T-helper 1 cell (primary cell): ENCODE results near the gene HELLS.
"Not testable (repeated sequence)": the region's sequence is repeated elsewhere in the genome, so short reads cannot be mapped to it uniquely, and the experiment has no call there.

Experiments used
- DNase-seq, 5 donors: peaks; one replicate each; pipeline ENCODE4 v3.0.0-alpha.2; 2012 to 2020
- total RNA-seq, 4 donors: gene quantifications; one replicate each; lab custom pipeline; 2026; lab: John Stamatoyannopoulos, UW

The HELLS gene
- 17.8 to 35.7 (median 20.4) reads per million in 4 donors for total RNA-seq

DNA sequence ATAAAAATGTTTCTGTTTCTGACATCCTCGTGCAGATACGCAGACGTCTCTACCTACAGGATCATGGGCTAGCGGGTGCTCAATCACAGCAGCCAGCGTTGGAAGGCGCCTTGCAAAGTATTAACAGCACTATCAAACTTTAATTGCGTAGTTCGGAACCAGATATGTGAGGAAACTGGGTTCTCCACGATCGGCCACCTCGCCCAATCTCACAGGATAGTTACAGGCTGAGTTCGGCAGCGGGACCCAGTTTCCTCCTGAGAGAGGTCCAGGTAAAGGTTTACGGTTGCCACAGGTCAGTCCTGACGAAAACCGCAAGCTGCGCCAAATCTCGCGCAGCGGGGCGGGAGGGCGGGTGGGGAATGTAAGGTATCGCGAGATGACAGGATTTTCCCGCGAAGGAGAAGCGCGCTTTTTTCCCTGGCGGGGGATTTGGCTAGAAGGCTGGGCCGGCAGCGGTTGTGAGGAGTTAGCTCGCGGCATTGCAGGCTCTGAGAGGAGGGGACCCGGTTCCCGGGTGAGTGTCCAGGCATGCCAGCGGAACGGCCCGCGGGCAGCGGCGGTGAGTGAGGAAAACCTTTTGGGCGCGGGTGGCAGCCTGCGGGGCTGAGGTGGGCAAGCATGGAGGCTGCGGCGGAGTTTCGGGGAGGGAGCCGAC, at the start of gene HELLS:
HELLS (plus strand) TSS at position 398 of the 658 bp plus-strand sequence; CDS start at position 532, 134 bp downstream.
- DNase-seq = peak; percentile 42 to 88 (median 58)

DNA sequence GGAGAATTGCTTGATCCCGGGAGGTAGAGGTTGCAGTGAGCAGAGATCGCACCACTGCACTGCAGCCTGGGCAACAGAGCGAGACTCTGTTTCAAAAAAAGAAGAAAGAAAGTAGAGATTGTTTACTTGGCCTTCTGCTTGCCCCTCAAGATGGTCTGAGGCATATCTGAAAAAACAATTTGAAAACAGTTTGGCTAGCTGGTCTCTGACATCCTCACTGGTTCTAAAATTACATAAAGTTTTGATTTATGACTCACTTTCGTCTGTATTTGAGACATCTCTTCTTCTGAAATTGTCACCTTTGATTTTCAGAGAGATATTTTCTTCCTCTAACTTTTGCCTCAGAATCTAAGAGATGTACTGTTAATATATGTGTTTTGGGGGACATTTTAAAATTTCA, 49.6 kb upstream of the HELLS start:
- no peak for DNase-seq

DNA sequence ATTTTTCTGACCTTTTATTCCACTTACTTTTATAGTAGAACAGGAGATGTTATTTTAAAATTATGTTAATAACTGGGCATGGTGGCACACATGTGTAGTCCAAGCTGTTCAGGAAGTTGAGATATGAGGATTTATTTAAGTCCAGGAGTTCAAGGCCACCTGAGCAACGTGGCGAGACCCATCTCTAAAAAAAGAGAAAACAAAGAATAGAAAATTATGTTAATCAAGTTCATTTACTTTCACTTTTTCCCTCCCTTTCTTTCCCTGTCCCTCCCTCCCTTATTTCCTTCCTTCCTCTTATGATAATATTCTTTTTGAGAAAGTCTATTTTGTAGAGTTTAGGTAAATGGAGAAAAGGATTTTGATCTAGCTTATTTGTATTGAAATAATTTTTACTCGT, 48.9 kb upstream of the HELLS start:
- DNase-seq = no peak

DNA sequence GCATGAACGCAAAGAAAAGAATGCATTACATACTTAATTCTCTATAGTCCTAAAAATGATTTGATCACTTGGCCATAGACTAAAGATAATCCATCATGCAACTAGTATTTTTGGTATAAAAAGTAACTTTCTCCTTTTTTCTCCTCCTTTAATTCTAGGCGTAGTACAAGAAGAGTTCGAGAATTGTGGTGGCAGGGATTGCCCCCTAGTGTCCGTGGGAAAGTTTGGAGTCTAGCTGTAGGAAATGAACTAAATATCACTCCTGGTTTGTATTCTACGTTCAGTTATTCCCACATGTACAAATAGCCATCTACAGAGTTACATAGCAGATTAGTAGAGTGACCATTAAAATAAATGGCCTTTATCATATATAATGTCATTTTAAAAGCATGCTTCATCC, 45.5 kb upstream of the HELLS start:
- DNase-seq = no peak

DNA sequence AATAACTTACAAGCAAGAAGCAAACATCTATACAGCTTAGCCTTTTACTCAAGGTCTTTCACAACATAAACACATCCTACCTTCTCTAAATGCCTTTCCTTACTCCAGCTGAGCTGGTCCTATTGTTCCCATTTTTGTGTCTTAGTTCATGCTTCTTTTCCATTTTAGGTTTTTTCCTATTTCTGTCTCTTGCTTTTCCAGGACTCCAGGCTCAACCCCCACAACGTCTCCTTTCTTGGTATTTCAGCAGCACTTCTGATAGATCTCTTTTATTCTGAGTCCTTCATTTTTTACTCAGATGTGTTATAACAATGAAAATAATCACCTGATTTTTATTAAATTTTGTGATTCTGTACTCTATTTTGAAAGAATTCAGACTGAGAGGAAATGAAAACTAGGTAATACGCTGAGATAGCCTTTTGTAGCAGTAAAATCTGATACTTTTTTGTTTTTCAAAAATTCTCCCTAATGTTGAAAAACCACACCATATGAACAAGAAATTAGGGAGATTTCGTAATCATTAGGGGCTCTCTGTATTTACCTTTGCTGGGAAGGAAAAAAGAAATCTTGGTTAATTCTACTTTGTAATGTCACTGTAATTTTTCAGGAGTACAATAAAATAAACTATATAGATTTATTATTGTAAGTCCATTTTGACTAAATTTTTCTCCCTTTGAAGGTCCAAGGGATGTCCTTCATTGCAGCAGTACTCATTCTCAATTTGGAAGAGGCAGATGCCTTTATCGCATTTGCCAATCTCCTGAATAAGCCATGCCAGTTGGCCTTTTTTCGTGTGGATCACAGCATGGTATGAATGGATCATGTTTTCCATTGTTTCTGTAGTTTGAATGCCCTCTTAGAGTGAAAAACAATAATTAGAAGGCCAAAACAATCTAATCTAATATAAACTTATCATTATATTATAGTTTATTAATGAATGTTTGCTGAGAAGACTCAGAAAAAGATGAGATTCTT, 24.0 kb upstream of the HELLS start:
- no peak for DNase-seq

DNA sequence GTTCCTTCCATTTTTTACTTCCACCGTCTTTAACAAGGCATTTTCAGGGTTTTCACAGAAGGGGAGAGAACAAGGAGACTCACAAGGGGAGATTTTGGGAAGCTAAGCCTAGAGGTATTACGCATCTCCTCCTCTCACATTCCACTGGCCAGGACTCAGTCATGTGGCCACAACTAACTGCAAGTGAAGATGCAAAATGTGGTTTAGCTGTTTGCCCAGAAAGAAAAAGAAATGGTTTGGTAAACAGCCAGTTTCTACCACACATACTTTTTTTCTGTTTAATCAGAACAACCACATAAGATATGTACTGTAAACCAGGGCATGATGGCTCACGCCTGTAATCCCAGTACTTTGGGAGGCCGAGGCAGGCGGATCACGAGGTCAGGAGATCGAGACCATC, 21.4 kb upstream of the HELLS start:
- DNase-seq = no peak

DNA sequence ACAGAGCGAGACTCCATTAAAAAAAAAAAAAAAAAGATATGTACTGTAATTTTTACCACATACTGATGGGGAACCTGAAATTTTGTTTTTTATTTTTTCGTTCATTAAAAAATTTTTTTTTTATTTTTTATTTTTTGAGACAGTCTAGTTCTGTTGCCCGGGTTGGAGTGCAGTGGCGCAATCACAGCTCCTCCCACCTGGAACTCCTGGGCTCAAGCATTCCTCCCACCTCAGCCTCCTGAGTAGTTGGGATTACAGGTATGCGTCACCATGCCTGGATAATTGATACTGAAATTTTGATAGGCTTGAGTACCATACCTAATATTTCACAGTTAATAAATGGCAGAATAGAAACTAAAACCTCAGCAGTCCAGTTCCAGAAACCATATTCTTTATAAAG, 20.9 kb upstream of the HELLS start:
- no peak for DNase-seq

DNA sequence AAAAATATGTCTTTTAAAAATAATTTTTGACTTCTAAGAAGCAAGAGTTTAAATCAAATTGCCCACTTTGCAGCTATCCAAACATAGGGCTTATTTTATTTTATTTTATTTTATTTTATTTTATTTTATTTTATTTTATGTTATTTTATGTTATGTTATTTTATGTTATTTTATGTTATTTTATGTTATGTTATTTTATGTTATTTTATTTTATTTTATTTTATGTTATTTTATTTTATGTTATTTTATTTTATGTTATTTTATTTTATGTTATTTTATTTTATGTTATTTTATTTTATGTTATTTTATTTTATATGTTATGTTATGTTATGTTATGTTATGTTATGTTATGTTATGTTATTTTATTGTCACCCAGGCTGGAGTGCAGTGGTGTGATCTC, 14.0 kb upstream of the HELLS start:
- DNase-seq = not testable (repeated sequence)

DNA sequence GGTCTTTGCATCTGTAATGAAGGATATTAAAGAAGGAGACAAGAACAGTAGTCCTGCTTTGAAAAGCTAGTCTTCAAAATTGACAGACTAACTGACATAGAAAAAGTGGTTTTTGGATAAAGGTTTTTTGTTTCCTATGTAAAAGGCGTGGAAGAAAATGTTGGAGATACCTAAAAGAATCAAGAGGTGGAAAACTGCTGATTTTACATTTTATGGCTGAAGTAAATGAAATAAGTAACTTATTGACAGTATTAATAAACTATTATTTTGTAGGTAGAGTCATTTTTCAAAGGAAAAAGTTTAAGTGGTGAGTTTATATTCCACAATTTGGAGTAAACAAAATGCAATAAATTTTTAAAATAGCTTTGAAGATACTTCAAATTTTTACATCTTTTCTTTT, 12.6 kb upstream of the HELLS start:
- no peak for DNase-seq

DNA sequence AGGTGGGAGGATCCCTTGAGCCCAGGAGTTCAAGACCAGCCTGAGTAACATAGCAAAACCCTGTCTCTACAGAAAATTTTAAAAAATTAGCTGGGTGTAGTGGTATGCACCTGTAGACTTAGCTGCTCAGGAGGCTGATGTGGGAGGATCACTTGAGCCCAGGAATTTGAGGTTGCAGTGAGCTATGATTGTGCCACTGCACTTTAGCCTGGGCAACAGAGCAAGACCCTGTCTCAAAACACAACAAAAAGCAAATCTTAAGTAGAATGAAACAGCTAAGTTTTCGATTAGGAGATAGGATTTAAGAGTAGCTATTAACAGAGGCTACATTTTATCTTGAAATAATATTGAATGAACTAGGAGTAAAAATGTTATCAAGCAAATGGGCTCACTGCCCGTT, 3.3 kb upstream of the HELLS start:
- not testable (repeated sequence) for DNase-seq

DNA sequence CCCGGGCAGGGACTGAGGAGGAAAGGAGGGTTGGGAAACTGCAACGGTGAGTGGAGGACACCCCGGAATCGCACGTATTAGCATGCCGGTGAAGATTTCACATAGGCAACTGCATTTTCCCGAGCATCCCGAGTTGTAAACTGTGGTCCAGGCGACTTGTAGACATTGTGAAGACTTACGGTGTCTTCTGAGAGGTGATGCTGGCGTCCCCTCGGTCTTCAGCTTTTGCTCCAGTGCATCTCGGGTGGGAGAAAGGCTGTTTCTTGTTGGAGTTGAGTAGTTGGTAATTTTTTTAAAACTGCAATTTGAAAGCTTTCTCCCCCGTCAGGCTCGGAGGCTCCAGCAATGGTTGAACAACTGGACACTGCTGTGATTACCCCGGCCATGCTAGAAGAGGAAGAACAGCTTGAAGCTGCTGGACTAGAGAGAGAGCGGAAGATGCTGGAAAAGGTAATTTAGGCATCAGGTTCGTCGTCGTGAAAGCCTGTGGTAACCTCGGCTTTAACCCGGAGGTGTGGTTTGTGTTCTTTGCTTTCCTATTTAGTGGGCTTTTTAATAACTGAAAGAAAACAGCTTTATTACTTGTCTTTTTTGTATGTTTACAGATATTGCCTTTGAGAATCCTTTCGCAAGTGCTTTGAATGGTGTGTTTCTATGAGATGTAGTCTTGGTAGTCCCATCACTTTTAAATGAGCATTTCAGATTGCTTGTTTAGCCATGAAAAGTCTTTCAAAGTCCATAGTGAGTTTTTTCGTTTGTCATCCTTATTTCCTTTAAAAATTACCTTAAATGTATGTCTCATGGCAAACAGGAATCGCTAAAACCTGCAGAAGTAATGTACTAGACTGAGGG, 687 bp downstream of the HELLS start:
- DNase-seq = peak in 1 of 5 donors; percentile 20

DNA sequence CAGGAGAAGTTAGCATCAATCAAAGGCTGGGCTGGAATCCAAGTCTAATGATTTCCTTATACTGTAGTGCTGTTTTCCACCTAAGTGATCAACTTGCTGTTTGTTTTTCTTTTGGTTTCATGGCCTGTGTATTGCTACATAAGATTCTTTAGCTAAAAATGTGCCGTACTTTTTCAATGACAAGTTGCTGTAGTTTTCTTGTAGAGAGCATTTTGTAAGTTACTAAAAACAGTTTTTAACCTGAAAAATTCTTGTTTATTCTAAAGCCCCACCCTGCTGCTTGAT, 1.3 kb downstream of the HELLS start:
- no peak for DNase-seq

DNA sequence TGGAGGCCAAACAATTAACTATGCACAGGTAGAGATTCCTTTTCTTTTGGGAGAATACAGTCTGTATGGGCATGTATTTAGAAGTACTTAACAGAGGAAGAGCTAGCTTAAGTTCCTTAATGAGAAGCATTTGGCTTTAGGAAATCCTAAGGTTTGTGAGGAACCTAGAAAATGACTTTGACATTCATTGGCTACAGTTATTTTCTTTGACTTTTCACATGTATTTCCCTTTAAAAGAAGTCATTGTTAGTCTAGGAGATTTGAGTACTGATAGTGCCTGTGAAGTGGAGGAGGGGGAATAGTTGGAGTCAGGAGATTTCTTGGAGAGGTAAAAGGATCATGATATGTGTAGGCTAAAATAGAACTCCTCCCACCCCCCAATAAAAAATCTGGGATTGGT, 3.6 kb downstream of the HELLS start:
- DNase-seq = no peak

DNA sequence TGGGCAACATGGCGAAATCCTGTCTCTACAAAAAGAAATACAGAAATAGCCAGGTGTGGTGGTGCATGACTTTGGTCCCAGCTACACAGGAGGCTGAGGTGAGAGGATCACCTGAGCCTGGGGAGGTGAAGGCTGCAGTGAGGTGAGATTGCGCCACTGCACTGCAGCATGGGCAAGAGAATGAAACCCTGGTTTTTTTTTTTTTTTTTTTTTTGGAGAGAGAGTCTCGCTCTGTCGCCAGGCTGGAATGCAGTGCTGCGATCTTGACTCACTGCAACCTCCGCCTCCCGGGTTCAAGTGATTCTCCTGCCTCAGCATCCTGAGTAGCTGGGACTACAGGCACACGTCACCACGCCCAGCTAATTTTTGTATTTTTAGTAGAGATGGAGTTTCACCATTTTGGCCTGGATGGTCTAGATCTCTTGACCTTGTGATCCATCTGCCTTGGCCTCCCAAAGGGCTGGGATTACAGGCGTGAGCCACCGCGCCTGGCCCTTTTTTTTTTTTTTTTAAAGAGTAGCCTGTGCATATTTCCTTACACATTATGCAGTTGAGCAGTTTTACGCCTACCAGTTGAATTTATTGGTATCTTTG, 22.2 kb downstream of the HELLS start:
- not testable (repeated sequence) for DNase-seq

DNA sequence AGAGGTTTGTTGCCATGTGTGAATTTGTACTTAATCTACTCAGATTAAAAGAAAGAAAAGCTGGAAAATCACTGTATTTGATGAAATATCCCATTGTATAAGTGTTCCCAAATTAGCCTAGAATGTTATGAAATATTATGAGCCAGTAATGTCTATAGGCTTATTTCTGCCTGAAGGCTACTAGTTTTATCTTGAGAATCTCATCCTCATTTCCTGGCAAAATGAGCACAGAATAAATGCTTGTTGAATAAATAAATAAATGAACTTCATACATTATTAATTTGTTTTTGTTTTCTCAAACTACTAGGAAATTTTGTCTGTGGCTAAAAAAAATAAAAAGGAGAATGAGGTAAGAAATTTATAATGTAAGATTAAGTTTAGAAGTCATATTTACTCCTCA, 25.5 kb downstream of the HELLS start:
- no peak for DNase-seq

DNA sequence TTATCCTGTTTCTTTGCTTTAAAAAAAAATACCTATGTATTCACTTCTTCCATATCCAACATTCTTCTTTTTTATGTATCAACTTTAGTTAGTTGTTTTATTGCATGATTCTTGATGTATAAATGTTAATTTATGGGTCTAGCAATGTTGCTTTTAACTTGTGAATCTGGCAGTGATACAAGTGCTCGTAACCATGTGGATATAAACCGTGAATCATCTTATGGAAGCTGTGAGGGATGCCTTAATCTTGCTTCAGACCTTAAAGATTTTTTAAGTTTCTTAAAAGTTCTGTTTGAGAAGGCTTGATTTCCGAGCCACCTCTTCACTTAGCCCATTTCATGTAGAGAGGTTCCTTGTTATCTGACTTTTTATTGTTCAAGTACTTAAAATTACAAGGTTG, 25.9 kb downstream of the HELLS start:
- DNase-seq = no peak

DNA sequence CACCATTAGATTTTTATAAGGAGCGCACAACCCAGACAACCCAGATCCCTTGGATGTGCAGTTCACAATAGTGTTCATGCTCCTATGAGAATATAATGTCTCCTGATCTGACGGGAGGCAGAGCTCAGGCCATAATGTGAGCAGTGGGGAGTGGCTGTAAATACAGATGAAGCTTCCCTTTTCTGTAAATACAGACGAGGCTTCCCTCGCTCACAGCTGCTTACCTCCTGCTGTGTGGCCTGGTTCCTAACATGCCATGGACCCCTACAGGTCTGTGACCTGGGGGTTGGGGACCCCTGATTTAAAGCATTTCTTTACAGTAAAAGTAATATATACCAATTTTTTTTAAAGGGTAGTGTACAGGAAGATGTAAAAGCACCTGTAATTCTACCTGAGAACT, 33.2 kb downstream of the HELLS start:
- no peak for DNase-seq

DNA sequence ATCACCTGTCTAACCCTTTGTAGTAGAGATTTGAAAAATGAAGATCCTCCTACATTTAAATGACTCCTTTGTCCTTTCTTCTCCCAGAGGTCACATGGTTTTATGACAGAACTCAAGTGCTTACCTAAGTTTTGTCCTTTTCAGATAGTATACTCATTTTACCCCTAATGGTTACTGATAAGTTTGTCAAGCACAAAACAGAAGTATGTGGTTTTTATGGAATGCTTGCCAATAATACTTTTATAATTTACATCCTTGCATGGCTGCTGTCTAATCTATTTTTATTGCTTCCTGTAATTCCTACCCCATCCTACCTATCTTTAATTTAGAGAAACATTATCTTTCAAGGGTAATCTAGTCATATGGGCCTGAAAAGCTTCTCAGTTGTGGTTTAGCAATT, 37.5 kb downstream of the HELLS start:
- DNase-seq = no peak

DNA sequence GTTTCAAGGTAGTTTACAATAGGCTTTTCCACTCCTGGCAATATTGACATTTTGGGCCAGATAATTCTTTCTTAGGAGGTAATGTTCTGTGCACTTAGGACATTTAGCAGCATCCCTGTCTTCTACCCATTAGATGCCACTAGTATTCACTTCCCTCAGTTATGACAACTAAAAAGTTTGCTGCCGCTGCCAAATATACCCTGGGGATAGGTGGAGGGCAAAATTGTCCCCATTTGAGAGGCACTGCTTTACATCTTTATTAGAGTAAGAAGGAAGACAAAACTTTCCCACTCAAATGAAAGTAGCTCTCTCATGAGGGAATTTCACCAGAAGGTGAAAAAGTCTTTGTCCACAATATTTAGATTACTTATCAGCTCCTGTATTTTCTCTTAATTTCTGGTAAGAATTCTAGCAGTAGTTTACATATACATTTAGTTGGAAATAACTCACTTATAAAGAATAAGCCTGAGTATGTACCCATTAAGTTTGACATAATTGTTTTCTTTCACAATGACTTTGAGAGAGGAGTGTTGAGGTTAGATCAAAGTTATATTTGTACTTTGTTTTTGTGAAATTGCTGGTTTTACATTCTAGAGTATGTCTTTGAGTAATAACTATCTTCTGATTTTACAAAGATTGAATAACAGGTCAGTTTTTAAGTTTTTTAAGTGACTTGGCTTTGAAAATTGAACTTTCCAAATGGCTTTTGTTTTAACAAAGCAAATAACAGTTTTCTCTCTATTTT, 46.0 kb downstream of the HELLS start:
- DNase-seq = peak in 1 of 5 donors; percentile 47

DNA sequence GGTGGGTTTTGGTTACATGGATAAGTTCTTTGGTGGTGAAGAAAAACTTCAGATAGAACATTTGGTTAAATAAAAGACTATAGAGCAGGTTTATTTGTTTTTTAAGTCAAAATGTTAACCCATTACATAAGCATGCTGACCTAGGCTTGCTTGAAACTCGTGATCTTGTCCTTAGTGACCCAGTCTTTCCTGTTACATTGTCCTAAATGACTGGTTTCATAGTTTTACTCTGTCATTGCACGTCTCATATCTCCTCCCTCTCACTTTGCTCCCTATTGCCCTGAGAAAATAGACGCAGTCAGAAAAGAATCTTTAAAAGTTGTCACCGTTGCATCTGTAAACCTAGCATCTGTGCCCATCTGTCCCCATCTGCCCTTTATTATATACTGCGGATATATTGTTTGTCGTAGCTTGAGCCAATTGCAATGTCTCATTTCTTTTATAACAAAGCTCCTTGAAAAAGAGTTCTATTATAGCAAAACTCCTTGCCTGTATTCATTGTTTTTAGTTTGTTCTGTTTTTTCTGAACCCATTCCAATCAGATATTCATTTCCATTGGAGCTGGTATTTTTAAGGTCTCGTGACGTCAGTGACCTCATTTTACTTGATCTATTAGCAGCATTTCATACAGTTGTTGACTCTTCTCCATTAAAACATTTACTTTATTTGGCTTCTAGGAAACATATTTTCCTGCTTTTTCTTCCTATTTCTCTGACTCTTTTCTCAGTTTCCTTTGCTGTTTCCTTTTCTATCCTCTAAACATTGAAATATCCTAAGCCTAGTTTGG, 57.3 kb downstream of the HELLS start:
- DNase-seq = no peak

DNA sequence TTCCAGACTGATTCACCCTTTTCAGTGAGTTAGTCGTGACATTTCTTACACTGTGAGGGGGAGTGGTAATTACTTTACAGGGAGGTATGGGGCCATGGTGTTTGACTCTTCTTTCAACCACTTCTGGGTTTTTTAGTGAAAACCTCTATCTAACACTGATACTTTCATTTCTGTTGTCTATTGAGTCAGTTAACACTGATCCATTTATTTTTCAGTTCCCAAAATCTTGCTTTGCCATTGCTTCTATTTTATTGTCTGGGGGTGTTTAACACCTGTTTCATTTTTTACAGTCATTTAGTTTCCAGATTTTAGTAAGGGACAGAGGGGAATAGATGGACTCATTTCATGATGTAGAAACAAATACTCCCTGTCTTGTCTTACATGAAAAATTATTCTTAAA, 61.5 kb downstream of the HELLS start:
- peak in 1 of 5 donors; percentile 1 for DNase-seq
